ENCODE measurements around the gene OR7G1.
"Not testable (repeated sequence)": the region's sequence is repeated elsewhere in the genome, so short reads cannot be mapped to it uniquely, and the experiment has no call there.

OR7G1 gene

DNA sequence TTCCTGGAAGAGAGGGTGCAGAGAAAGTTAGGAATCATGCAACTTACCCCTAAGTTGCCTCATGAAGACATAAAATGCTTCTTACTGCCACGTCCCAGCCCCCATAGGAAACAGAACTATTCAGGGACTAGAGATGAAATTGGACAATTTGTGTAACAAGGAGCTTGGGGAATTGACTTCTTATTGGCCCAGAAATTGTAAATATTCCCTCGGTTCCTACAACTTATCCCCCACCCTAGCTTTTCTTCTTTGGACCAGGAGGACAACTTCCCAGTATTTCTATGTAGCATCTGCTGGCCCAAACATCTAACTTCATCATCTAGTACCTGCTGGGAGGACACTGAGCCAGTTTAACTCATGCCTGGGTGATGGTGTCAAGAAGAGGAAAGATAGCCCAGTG is 28.8 kb downstream of the OR7G1 start, which contains the start of gene OR1M1:
Gene OR1M1, plus strand, starts transcription at position 301 of the 400 bp plus-strand sequence. CDS start 6,184 bp downstream, outside the sequence.
- Histone ChIP-seq H3K9me3 (ENCODE audit: control extremely low read depth in 1 of 5, control insufficient read depth in 4 of 5, insufficient read depth in 2 of 5, low read depth in 1 of 5, low read length in 4 of 5) (no peaks in the 10 kb centered on the region), H3K4me3 (ENCODE audit: control insufficient read depth in 1 of 7, extremely low read depth in 1 of 7, insufficient read depth in 4 of 7, low read depth in 2 of 7, low read length in 6 of 7) (no peak within 1 kb of the TSS), H3K27ac (ENCODE audit: insufficient read depth in 1 of 2, low read depth in 1 of 2, low read length in 2 of 2, poor library complexity in 1 of 2, severe bottlenecking in 2 of 2) (no peak within 1 kb of the TSS), H3K36me3 (ENCODE audit: control insufficient read depth in 4 of 4, insufficient read depth in 4 of 4, low read length in 3 of 4) (no peaks in the 10 kb centered on the region), H3K4me1 (ENCODE audit: control extremely low read depth in 1 of 4, control insufficient read depth in 4 of 4, insufficient read depth in 4 of 4, low read length in 3 of 4) (no peaks in the 10 kb centered on the region), H3K27me3 (replicated peaks in 2 of 5; ENCODE audit: control insufficient read depth in 4 of 5, insufficient read depth in 5 of 5, low read length in 4 of 5) (peaks cover 0 to 15% (median 2%) of the 10 kb centered on the region in 5 experiments)
- ChIA-PET CTCF (no interaction called here), POLR2A (no interaction called here)
- no peak for DNase-seq
- 100% methylated on average over 1 of the region's 2 CpGs for WGBS (ENCODE audit: insufficient coverage)

DNA sequence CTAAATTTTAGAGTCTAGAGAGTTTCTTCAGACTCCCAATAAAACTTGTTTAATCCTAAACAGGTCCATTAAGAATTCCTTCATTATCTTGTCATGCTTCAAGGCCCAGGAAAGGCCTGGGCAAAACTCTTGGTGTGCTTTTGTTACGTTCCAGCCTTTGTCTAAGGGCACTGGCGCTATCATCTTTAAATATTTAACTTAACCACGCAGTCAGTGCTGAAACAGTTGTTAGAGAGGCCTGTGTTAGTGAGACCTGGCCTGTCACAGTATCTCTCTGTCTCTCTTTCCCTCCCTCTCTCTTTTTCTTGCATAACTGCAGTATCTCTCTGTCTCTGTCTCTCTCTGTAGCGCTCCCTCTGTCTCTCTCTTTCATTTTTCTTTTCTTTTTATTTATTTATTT is 36.9 kb downstream of the OR7G1 start:
- H3K36me3 ChIP-seq (ENCODE audit: control insufficient read depth in 4 of 4, insufficient read depth in 4 of 4, low read length in 3 of 4), result no peaks in the 10 kb centered on the region
- H3K9me3 ChIP-seq (ENCODE audit: control extremely low read depth in 1 of 5, control insufficient read depth in 4 of 5, insufficient read depth in 2 of 5, low read depth in 1 of 5, low read length in 4 of 5), result no peaks in the 10 kb centered on the region
- DNase-seq, result no peak
- H3K4me3 ChIP-seq (ENCODE audit: control insufficient read depth in 1 of 7, extremely low read depth in 1 of 7, insufficient read depth in 4 of 7, low read depth in 2 of 7, low read length in 6 of 7), result no peak overlapping the region
- ChIA-PET POLR2A (no interaction called here), CTCF (no interaction called here)
- H3K27me3 ChIP-seq (replicated peaks in 2 of 5; ENCODE audit: control insufficient read depth in 4 of 5, insufficient read depth in 5 of 5, low read length in 4 of 5), result no peaks in the 10 kb centered on the region
- WGBS (ENCODE audit: insufficient coverage), result 96% methylated on average over 3 of the region's 4 CpGs
- H3K27ac ChIP-seq (ENCODE audit: insufficient read depth in 1 of 2, low read depth in 1 of 2, low read length in 2 of 2, poor library complexity in 1 of 2, severe bottlenecking in 2 of 2), result no peak overlapping the region
- no peaks in the 10 kb centered on the region for H3K4me1 ChIP-seq (ENCODE audit: control extremely low read depth in 1 of 4, control insufficient read depth in 4 of 4, insufficient read depth in 4 of 4, low read length in 3 of 4)

DNA sequence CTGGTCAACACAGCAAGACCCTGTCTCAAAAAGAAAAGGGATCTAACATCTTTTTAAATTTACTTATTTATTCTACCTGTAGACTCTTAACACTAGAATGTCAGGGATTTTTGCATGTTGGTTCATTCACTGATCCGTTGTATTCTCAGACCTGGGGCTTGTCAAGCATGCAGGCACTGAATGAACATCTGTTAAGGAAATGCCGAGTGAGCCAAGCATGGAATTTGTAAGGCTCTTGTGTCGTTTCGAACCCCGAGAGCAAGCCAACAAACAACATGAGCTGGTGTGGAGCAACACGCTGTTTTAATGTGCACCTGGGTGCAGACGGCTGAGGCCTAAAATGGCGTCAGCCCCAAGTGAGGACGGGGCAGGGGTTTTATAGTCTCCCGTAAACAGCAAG is 38.7 kb downstream of the OR7G1 start:
- POLR2A ChIA-PET, result no interaction called here
- H3K9me3 ChIP-seq (ENCODE audit: control extremely low read depth in 1 of 5, control insufficient read depth in 4 of 5, insufficient read depth in 2 of 5, low read depth in 1 of 5, low read length in 4 of 5), result no peaks in the 10 kb centered on the region
- no peak for DNase-seq
- over 99% methylated on average over 10 of the region's 10 CpGs for WGBS (ENCODE audit: insufficient coverage)
- no peaks in the 10 kb centered on the region for H3K27me3 ChIP-seq (replicated peaks in 2 of 5; ENCODE audit: control insufficient read depth in 4 of 5, insufficient read depth in 5 of 5, low read length in 4 of 5)
- no peak overlapping the region for H3K4me3 ChIP-seq (ENCODE audit: control insufficient read depth in 1 of 7, extremely low read depth in 1 of 7, insufficient read depth in 4 of 7, low read depth in 2 of 7, low read length in 6 of 7)
- H3K4me1 ChIP-seq (ENCODE audit: control extremely low read depth in 1 of 4, control insufficient read depth in 4 of 4, insufficient read depth in 4 of 4, low read length in 3 of 4), result no peaks in the 10 kb centered on the region
- no peak overlapping the region for H3K27ac ChIP-seq (ENCODE audit: insufficient read depth in 1 of 2, low read depth in 1 of 2, low read length in 2 of 2, poor library complexity in 1 of 2, severe bottlenecking in 2 of 2)
- no peaks in the 10 kb centered on the region for H3K36me3 ChIP-seq (ENCODE audit: control insufficient read depth in 4 of 4, insufficient read depth in 4 of 4, low read length in 3 of 4)
- CTCF ChIA-PET, result no interaction called here

DNA sequence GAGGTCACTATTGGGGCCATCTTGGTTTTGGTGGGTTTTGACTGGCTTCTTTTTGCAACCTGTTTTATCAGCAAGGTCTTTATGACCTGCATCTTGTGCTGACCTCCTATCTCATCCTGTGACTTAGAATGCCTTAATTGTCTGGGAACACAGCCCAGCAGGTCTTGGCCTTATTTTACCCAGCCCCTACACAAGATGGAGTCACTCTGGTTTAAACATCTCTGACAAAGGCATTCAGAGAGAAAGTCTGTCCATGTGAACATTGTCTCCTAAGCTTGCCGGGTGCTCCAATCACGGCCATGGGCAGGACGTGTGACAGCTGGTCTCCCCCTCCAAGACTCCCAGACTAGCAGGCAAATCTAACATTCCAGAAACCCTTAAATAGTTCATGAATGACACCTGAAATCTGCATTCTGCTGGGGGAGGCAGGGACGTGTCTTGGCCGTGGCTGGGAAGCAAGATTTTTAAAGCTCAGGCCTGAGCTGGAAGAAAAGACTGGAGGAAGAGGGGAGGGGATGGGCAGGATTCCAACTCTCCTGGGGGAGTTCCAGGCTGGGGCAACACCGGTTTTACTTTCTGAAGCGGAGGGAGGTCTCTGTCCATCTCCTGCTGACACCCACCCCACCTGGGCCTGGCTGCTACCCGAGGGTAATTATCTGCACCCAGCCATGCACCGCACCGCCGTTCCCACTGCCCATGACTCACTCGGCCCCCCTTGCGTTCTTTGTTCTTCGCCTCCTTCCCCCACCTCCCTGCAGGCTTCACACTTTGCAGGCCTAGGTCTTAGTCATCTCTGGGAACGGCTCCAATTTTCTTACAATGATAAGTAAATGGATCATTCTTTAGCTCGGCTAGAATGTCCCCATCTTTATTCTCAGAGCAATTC is 40.3 kb downstream of the OR7G1 start:
- POLR2A ChIA-PET, result no interaction called here
- no peaks in the 10 kb centered on the region for H3K27me3 ChIP-seq (replicated peaks in 2 of 5; ENCODE audit: control insufficient read depth in 4 of 5, insufficient read depth in 5 of 5, low read length in 4 of 5)

DNA sequence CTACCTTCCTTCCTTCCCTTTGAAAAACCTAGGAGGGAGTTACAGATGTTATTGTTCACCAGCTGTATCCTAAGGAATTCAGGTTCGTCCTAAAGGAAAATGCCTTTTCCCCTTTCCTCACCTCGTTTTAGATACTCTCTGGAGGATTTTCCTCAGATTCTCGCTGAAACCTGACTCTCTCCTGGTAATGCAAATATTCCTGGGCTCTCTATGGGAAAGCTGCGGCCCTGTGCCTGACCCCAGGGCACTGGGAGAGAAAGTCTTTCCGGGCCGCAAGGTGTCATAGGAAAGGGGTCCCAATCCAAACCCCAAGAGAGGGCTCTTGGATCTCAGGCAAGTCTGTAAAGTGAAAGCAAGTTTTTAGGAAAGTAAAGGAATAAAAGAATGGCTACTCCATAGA is 41.8 kb downstream of the OR7G1 start:
- Histone ChIP-seq H3K36me3 (ENCODE audit: control insufficient read depth in 4 of 4, insufficient read depth in 4 of 4, low read length in 3 of 4) (no peaks in the 10 kb centered on the region), H3K27me3 (replicated peaks in 2 of 5; ENCODE audit: control insufficient read depth in 4 of 5, insufficient read depth in 5 of 5, low read length in 4 of 5) (no peaks in the 10 kb centered on the region), H3K4me1 (ENCODE audit: control extremely low read depth in 1 of 4, control insufficient read depth in 4 of 4, insufficient read depth in 4 of 4, low read length in 3 of 4) (no peaks in the 10 kb centered on the region), H3K27ac (ENCODE audit: insufficient read depth in 1 of 2, low read depth in 1 of 2, low read length in 2 of 2, poor library complexity in 1 of 2, severe bottlenecking in 2 of 2) (no peak overlapping the region), H3K4me3 (ENCODE audit: control insufficient read depth in 1 of 7, extremely low read depth in 1 of 7, insufficient read depth in 4 of 7, low read depth in 2 of 7, low read length in 6 of 7) (no peak overlapping the region), H3K9me3 (ENCODE audit: control extremely low read depth in 1 of 5, control insufficient read depth in 4 of 5, insufficient read depth in 2 of 5, low read depth in 1 of 5, low read length in 4 of 5) (no peaks in the 10 kb centered on the region)
- no peak for DNase-seq
- CTCF ChIA-PET, result no interaction called here
- POLR2A ChIA-PET, result no interaction called here
- 82% methylated on average over 4 of the region's 6 CpGs for WGBS (ENCODE audit: insufficient coverage)

More for the DNA sequence above, 40.3 kb downstream of the OR7G1 start:
- H3K9me3 ChIP-seq (ENCODE audit: control extremely low read depth in 1 of 5, control insufficient read depth in 4 of 5, insufficient read depth in 2 of 5, low read depth in 1 of 5, low read length in 4 of 5), result no peaks in the 10 kb centered on the region
- H3K36me3 ChIP-seq (ENCODE audit: control insufficient read depth in 4 of 4, insufficient read depth in 4 of 4, low read length in 3 of 4), result no peaks in the 10 kb centered on the region
- no peaks in the 10 kb centered on the region for H3K4me1 ChIP-seq (ENCODE audit: control extremely low read depth in 1 of 4, control insufficient read depth in 4 of 4, insufficient read depth in 4 of 4, low read length in 3 of 4)
- no peak overlapping the region for H3K4me3 ChIP-seq (ENCODE audit: control insufficient read depth in 1 of 7, extremely low read depth in 1 of 7, insufficient read depth in 4 of 7, low read depth in 2 of 7, low read length in 6 of 7)
- H3K27ac ChIP-seq (ENCODE audit: insufficient read depth in 1 of 2, low read depth in 1 of 2, low read length in 2 of 2, poor library complexity in 1 of 2, severe bottlenecking in 2 of 2), result no peak overlapping the region
- CTCF ChIA-PET, result no interaction called here
- 81% methylated on average over 14 of the region's 16 CpGs for whole genome bisulfite sequencing (ENCODE audit: insufficient coverage)
- peak; percentile 69 to 88 (median 86) for DNase-seq

DNA sequence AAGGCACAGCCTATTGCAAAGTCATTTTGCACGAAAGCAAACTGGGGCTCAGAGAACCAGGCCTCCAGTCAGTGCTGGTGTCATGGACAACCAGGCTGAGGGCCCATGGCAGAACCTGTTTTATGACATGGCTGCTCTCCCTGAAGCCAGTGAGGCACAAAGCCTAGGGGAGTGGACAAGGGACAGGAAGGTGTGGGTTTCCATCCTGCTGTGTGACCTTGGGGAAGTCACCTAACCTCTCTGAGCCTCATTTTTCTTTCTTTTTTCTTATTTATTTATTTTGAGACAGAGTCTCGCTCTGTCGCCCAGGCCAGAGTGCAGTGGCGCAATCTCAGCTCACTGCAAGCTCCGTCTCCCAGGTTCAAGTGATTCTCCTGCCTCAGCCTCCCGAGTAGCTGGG is 43.8 kb downstream of the OR7G1 start:
- CTCF ChIA-PET; H3K27ac ChIP-seq (ENCODE audit: insufficient read depth in 1 of 2, low read depth in 1 of 2, low read length in 2 of 2, poor library complexity in 1 of 2, severe bottlenecking in 2 of 2); H3K36me3 ChIP-seq (ENCODE audit: control insufficient read depth in 4 of 4, insufficient read depth in 4 of 4, low read length in 3 of 4); H3K4me1 ChIP-seq (ENCODE audit: control extremely low read depth in 1 of 4, control insufficient read depth in 4 of 4, insufficient read depth in 4 of 4, low read length in 3 of 4); H3K27me3 ChIP-seq (replicated peaks in 2 of 5; ENCODE audit: control insufficient read depth in 4 of 5, insufficient read depth in 5 of 5, low read length in 4 of 5); H3K9me3 ChIP-seq (ENCODE audit: control extremely low read depth in 1 of 5, control insufficient read depth in 4 of 5, insufficient read depth in 2 of 5, low read depth in 1 of 5, low read length in 4 of 5); POLR2A ChIA-PET; DNase-seq; H3K4me3 ChIP-seq (ENCODE audit: control insufficient read depth in 1 of 7, extremely low read depth in 1 of 7, insufficient read depth in 4 of 7, low read depth in 2 of 7, low read length in 6 of 7): not testable (repeated sequence)
- WGBS (ENCODE audit: insufficient coverage), result 97% methylated on average over 6 of the region's 6 CpGs

DNA sequence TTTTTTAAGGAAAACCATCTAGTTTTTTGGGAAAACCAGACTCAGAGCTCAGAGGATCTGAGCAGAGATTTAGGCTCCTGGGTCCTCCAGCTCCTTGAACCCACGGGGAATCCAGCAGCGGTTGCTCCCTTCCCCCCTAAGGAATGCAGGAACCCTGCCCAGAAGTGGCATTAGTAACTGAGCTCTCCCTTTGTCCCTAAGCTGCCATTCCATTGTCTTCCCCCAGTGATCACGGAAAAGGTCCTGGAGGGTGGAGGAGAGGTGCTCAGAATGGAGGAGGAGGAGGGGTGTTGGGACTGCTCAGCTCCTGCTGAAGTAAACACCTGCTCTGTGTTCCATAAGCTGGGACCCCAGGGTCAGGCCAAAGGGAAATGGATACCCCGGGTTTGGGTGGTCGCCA is 45.5 kb downstream of the OR7G1 start:
- Histone ChIP-seq H3K27ac (ENCODE audit: insufficient read depth in 1 of 2, low read depth in 1 of 2, low read length in 2 of 2, poor library complexity in 1 of 2, severe bottlenecking in 2 of 2) (no peak overlapping the region), H3K9me3 (ENCODE audit: control extremely low read depth in 1 of 5, control insufficient read depth in 4 of 5, insufficient read depth in 2 of 5, low read depth in 1 of 5, low read length in 4 of 5) (no peaks in the 10 kb centered on the region), H3K27me3 (replicated peaks in 2 of 5; ENCODE audit: control insufficient read depth in 4 of 5, insufficient read depth in 5 of 5, low read length in 4 of 5) (no peaks in the 10 kb centered on the region), H3K4me3 (ENCODE audit: control insufficient read depth in 1 of 7, extremely low read depth in 1 of 7, insufficient read depth in 4 of 7, low read depth in 2 of 7, low read length in 6 of 7) (no peak overlapping the region), H3K4me1 (ENCODE audit: control extremely low read depth in 1 of 4, control insufficient read depth in 4 of 4, insufficient read depth in 4 of 4, low read length in 3 of 4) (no peaks in the 10 kb centered on the region), H3K36me3 (ENCODE audit: control insufficient read depth in 4 of 4, insufficient read depth in 4 of 4, low read length in 3 of 4) (no peaks in the 10 kb centered on the region)
- WGBS (ENCODE audit: insufficient coverage), result 80% methylated on average over 2 of the region's 5 CpGs
- CTCF ChIA-PET, result no interaction called here
- no peak for DNase-seq
- POLR2A ChIA-PET, result no interaction called here
